Liver (tissue), 9 donors: Measurements from ENCODE around the gene ERCC6L2. TPM values are rescaled to one million over a fixed set of nuclear protein-coding genes. Genes with fewer than 3 reads are reported as not detected.

Source experiments
- DNase-seq: peaks from one replicate; pipeline ENCODE4 v3.0.0-alpha.2; 2017; ENCODE audit warnings: low spot score
- H3K27ac ChIP-seq, 2 donors: one replicate each; pipeline ENCODE4 v1.7.0; 2013; ENCODE audit warnings: inconsistent platforms in 2 of 2, low read length in 2 of 2, control low read depth in 1 of 2, low read depth in 1 of 2, mild to moderate bottlenecking in 1 of 2
- H3K27me3 ChIP-seq, 4 donors: one replicate each; pipeline versions ENCODE4 v1.6.1 to v1.7.0; 2013; ENCODE audit warnings: low read length in 3 of 4, inconsistent platforms in 1 of 4, mild to moderate bottlenecking in 1 of 4, moderate library complexity in 1 of 4; ENCODE audit not compliant: control insufficient read depth in 4 of 4, insufficient read depth in 4 of 4
- H3K36me3 ChIP-seq, 4 donors: one replicate each; pipeline versions ENCODE4 v1.6.1 to v1.7.0; 2013; ENCODE audit warnings: low read length in 3 of 4, mild to moderate bottlenecking in 3 of 4, low read depth in 1 of 4, moderate library complexity in 1 of 4; ENCODE audit not compliant: control insufficient read depth in 4 of 4, insufficient read depth in 3 of 4
- H3K4me1 ChIP-seq, 4 donors: one replicate each; pipeline versions ENCODE4 v1.6.1 to v1.7.0; 2013; ENCODE audit warnings: low read length in 3 of 4, mild to moderate bottlenecking in 3 of 4, moderate library complexity in 1 of 4; ENCODE audit not compliant: control insufficient read depth in 4 of 4, insufficient read depth in 4 of 4
- H3K4me3 ChIP-seq, 3 donors: one replicate each; pipeline versions ENCODE4 v1.6.1 to v1.7.0; 2013; ENCODE audit warnings: low read length in 3 of 3, control low read depth in 1 of 3, low read depth in 1 of 3, mild to moderate bottlenecking in 1 of 3
- H3K9ac ChIP-seq, 2 donors: one replicate each; pipeline ENCODE4 v1.7.0; 2013; ENCODE audit warnings: low read length in 2 of 2, mild to moderate bottlenecking in 2 of 2, moderate library complexity in 2 of 2, control low read depth in 1 of 2, low read depth in 1 of 2
- H3K9me3 ChIP-seq, 4 donors: one replicate each; pipeline versions ENCODE4 v1.6.1 to v1.7.0; 2013; ENCODE audit warnings: low read length in 3 of 4; ENCODE audit not compliant: control insufficient read depth in 4 of 4
- CTCF ChIP-seq: fragments of 150-350 bp; IDR thresholded peaks from 2 replicates; pipeline ENCODE4 v1.5.1; 2017; ENCODE audit warnings: improper control_type of control experiment, low read depth, low read length; ENCODE audit not compliant: missing input control
- FOXA1 ChIP-seq: IDR thresholded peaks from 2 replicates; pipeline ENCODE4 v1.6.1; 2016; ENCODE audit warnings: antibody characterized with exemption
- FOXA2 ChIP-seq: IDR thresholded peaks from 2 replicates; pipeline ENCODE4 v1.6.1; 2016; ENCODE audit warnings: antibody characterized with exemption
- HNF4A ChIP-seq, 2 donors: conservative IDR thresholded peaks; 2 replicates each; pipeline ENCODE4 v1.6.1; 2016; ENCODE audit warnings: antibody characterized with exemption in 2 of 2, mild to moderate bottlenecking in 2 of 2
- HNF4G ChIP-seq: IDR thresholded peaks from 2 replicates; pipeline ENCODE4 v1.6.1; 2016; ENCODE audit warnings: antibody characterized with exemption
- JUND ChIP-seq, 2 donors: IDR thresholded peaks; 2 replicates each; pipeline ENCODE4 v1.6.1; 2016; ENCODE audit warnings: antibody characterized with exemption in 2 of 2
- MAX ChIP-seq: IDR thresholded peaks from 2 replicates; pipeline ENCODE4 v1.6.1; 2016; ENCODE audit warnings: antibody characterized with exemption
- NR2F2 ChIP-seq: IDR thresholded peaks from 2 replicates; pipeline ENCODE4 v1.6.1; 2016; ENCODE audit warnings: antibody characterized with exemption
- RAD21 ChIP-seq, 2 donors: IDR thresholded peaks; 2 replicates each; pipeline ENCODE4 v1.6.1; 2016; ENCODE audit warnings: antibody characterized with exemption in 2 of 2, mild to moderate bottlenecking in 2 of 2
- REST ChIP-seq: IDR thresholded peaks from 2 replicates; pipeline ENCODE4 v1.6.1; 2016; ENCODE audit warnings: antibody characterized with exemption, mild to moderate bottlenecking
- RXRA ChIP-seq, 2 donors: IDR thresholded peaks; 2 replicates each; pipeline ENCODE4 v1.6.1; 2017 to 2018; ENCODE audit warnings: antibody characterized with exemption in 2 of 2, mild to moderate bottlenecking in 1 of 2
- SP1 ChIP-seq: IDR thresholded peaks from 2 replicates; pipeline ENCODE4 v1.6.1; 2018; ENCODE audit warnings: antibody characterized with exemption, mild to moderate bottlenecking
- TAF1 ChIP-seq: conservative IDR thresholded peaks from 2 replicates; pipeline ENCODE4 v1.6.1; 2016; ENCODE audit warnings: antibody characterized with exemption, mild to moderate bottlenecking
- YY1 ChIP-seq: IDR thresholded peaks from 2 replicates; pipeline ENCODE4 v1.6.1; 2016; ENCODE audit warnings: antibody characterized with exemption, mild to moderate bottlenecking
- ZBTB33 ChIP-seq: IDR thresholded peaks from 2 replicates; pipeline ENCODE4 v1.6.1; 2016; ENCODE audit warnings: antibody characterized with exemption
- WGBS: extraction: QIAGEN DNeasy Blood & Tissue Kit; methylation state at CpG from one replicate; pipeline ENCODE4 v1.1.7; 2013; 5-methylcytosine and 5-hydroxymethylcytosine counted together
- polyA plus RNA-seq, 2 donors: library from polyadenylated mRNA; stranded (reverse) in 1 of 2; unstranded in 1 of 2; fragments of 200-250 nt in 1 of 2; fragments of >200 nt in 1 of 2; fragmentation: Nextera tagmentation in 1 of 2; extraction: Ambion mirVana in 1 of 2; gene quantifications; one replicate each; pipeline versions ENCODE4 v1.2.1 to v1.2.3, GENCODE V29; 2013 to 2015
- total RNA-seq, 2 donors: library from RNA; depleted of rRNA; stranded (reverse); fragments of >200 nt; gene quantifications; one replicate each; pipeline ENCODE4 v1.2.3, GENCODE V29; 2014
- donor health status: healthy.
- donor health status: healthy.
- donor health status: healthy.
- donor health status: healthy.
- donor health status: healthy.

Gene ERCC6L2
- total and polyA plus RNA-seq, 4 donors = 4.7 to 46.0 (median 22.0) TPM

GRCh38 chr9:95852059-95853032, 23.1 kb upstream of the ERCC6L2 start:
- WGBS = 88% methylated on average over 7 of the region's 7 CpGs
- DNase-seq = no peak
- H3K27me3 ChIP-seq = no peaks in the 10 kb centered on the region

More at GRCh38 chr9:95852059-95853032, 23.1 kb upstream of the ERCC6L2 start:
- Histone ChIP-seq H3K9me3 (no peaks in the 10 kb centered on the region), H3K27ac (no peak overlapping the region), H3K9ac (no peak overlapping the region), H3K4me1 (no peaks in the 10 kb centered on the region), H3K4me3 (no peak overlapping the region), H3K36me3 (peaks cover 0 to 5% (median 2%) of the 10 kb centered on the region in 4 donors)
- no peak for TF ChIP-seq MAX
- TF ChIP-seq ZBTB33 = no peak
- TF ChIP-seq CTCF = no peak
- TF ChIP-seq FOXA2 = no peak
- TF ChIP-seq REST = no peak
- no peak for TF ChIP-seq RAD21 (IDR thresholded peaks at IDR 0.05)
- TF ChIP-seq RXRA (IDR thresholded peaks at IDR 0.05) = no peak
- no peak for TF ChIP-seq FOXA1
- TF ChIP-seq YY1 = no peak
- no peak for TF ChIP-seq JUND (IDR thresholded peaks at IDR 0.05)
- TF ChIP-seq NR2F2 = no peak
- no peak for TF ChIP-seq SP1
- no peak for TF ChIP-seq HNF4G
- TF ChIP-seq TAF1 = no peak
- TF ChIP-seq HNF4A (conservative IDR thresholded peaks at IDR 0.05) = no peak
